Erythroblast (primary cell): ENCODE data around the gene DHX36.

Experiments
- GATA1 ChIP-seq: IDR thresholded peaks from 2 replicates; pipeline ENCODE4 v1.6.1; 2011; ENCODE audit warnings: low read depth, mild to moderate bottlenecking, control low read depth, low read length, moderate library complexity
- POLR2A ChIP-seq: IDR thresholded peaks from 2 replicates; pipeline ENCODE4 v1.6.1; 2011; ENCODE audit warnings: mild to moderate bottlenecking, low read length

DNA sequence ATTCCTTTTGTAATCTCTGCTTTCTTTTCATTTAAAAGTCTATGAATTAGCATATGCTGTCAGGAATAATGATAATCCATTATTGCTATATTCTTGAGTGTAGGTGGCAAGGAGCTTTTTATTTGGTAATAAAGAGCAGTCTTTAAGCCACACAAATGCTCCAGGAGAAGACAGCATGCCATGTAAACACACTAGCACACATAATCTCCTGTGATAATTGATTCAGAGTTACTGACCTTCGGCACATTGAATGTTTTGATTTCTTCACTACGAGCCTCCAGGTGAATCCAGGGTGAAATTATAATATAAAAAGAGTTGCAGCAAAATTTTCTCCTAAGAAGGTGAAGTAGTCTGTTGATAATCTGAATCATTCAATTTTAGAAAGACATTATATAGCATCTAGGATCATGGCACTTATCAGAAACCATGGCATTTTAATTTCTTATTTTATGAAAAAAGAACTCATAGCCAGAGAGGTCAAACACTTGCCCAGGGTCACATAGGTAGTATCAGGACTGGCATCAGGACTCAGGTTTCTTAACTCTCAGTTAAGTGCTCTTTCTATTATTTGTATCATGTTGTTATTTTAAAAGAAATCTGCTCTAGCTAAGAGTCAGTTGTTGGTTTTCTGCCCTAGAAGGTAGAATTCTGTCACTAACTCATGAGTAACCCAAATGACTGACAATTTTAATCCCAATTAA lies 21.3 kb upstream of the DHX36 start:
- TF ChIP-seq POLR2A (no peak), GATA1 (no peak)
